ENCODE measurements around the gene PLCB3. TPM values are rescaled to one million over a fixed set of nuclear protein-coding genes. Genes with fewer than 3 reads are reported as not detected.

The PLCB3 gene
- total and polyA plus RNA-seq, 2 of the 13 experiments (the other 11 are each of a cell fraction or from before 2014, with no cell fraction given), result 7.5 to 13.8 TPM

- TF ChIP-seq ZBED4 (CRISPR knock-in tag; IDR thresholded peaks at IDR 0.05; ENCODE audit: borderline replicate concordance) (peak; percentile 16; the same call in 1 of the 2 replicates), BHLHE40 (IDR thresholded peaks at IDR 0.05; ENCODE audit: low read length) (no peak), MTA3 (CRISPR knock-in tag; IDR thresholded peaks at IDR 0.05) (no peak), ZNF136 (CRISPR knock-in tag; IDR thresholded peaks at IDR 0.05; ENCODE audit: low read depth) (peak; percentile 46; the same call in 1 of the 2 replicates), RXRB (CRISPR knock-in tag; IDR thresholded peaks at IDR 0.05; ENCODE audit: borderline replicate concordance) (0 out of 2 replicates have a peak, but pooled peaks have one; percentile 18), ZNF83 (CRISPR knock-in tag; IDR thresholded peaks at IDR 0.05; ENCODE audit: borderline replicate concordance) (no peak), LRRFIP1 (CRISPR knock-in tag; conservative IDR thresholded peaks at IDR 0.05) (no peak), GATAD1 (CRISPR knock-in tag; IDR thresholded peaks at IDR 0.05) (no peak), WIZ (CRISPR knock-in tag; IDR thresholded peaks at IDR 0.05) (no peak), PHF21A (CRISPR knock-in tag; IDR thresholded peaks at IDR 0.05) (no peak; the same call in 1 of the 2 replicates), KMT2B (CRISPR knock-in tag; IDR thresholded peaks at IDR 0.05) (no peak), CBFB (CRISPR knock-in tag; IDR thresholded peaks at IDR 0.05) (no peak), ZFP41 (CRISPR knock-in tag; IDR thresholded peaks at IDR 0.05; ENCODE audit: borderline replicate concordance) (peak; percentile 62; the same call in 1 of the 2 replicates), CREB3 (CRISPR knock-in tag; IDR thresholded peaks at IDR 0.05) (no peak), RBFOX2 (IDR thresholded peaks at IDR 0.05; ENCODE audit: low read depth, low read length) (peak; percentile 87), XRCC5 (optimal IDR thresholded peaks at IDR 0.05; ENCODE audit: low read length) (peak; percentile 48), ETS1 (CRISPR knock-in tag; IDR thresholded peaks at IDR 0.05) (no peak), ZNF264 (CRISPR knock-in tag; IDR thresholded peaks at IDR 0.05) (no peak), HMG20B (CRISPR knock-in tag; conservative IDR thresholded peaks at IDR 0.05) (no peak), MIXL1 (CRISPR knock-in tag; IDR thresholded peaks at IDR 0.05) (no peak), SIX4 (CRISPR knock-in tag; IDR thresholded peaks at IDR 0.05) (no peak), LCORL (IDR thresholded peaks at IDR 0.05) (no peak), LCORL (CRISPR knock-in tag; IDR thresholded peaks at IDR 0.05) (peak; percentile 65; the same call in 1 of the 2 replicates), ZNF343 (CRISPR knock-in tag; IDR thresholded peaks at IDR 0.05) (no peak)
Measured at GRCh38 chr11:64230171-64230984, 21.0 kb upstream of the PLCB3 start, which contains the start of gene DNAJC4 (continued).
